ENCODE data around the gene PRKRIP1. TPM values are rescaled to one million over a fixed set of nuclear protein-coding genes. Genes with fewer than 3 reads are reported as not detected.
"Not testable (repeated sequence)": the region's sequence is repeated elsewhere in the genome, so short reads cannot be mapped to it uniquely, and the experiment has no call there.

PRKRIP1 gene
- total RNA-seq, 4 donors from 2014 or later: 16.1 to 36.6 (median 25.4) TPM

DNA sequence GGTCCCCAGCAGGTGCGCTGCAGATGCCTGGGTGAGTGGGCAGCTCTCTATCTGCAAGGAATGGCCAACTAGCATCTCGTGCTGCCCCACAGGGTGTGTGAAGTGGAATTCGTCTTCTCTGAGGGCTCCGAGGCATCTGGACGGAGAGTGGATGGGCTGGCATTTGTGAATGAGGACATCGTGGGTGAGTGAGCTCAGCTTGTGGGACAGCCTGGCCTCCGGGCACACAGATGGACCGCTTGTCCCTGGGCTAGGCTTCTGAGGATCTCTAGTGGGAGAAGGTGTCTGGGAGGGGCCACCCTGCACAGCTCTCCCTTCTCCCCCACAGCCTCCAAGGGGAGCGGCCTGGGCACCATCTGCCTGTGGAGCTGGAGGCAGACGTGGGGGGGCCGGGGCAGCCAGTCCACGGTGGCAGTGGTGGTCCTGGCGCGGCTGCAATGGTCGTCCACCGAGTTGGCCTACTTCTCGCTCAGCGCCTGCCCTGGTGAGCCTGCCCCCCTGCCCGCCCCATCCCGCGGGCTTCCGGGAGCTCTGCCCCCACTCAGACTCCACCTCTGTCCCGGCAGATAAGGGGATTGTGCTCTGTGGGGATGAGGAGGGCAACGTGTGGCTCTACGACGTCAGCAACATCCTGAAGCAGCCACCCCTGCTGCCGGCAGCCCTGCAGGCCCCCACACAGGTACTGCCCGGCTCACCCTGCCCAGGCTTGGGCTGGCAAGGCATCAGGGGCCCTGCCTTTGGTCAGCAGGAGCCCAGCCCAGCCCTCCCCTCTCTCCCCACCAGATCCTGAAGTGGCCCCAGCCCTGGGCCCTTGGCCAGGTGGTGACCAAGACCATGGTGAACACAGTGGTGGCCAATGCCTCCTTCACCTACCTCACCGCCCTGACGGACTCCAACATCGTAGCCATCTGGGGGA is 76.2 kb downstream of the PRKRIP1 start:
- H3K4me3 ChIP-seq: no peak overlapping the region
- no peak for DNase-seq
- no peaks in the 10 kb centered on the region for H3K9me3 ChIP-seq
- TF ChIP-seq POLR2A (IDR thresholded peaks at IDR 0.05): no peak
- TF ChIP-seq, protein P1, sequence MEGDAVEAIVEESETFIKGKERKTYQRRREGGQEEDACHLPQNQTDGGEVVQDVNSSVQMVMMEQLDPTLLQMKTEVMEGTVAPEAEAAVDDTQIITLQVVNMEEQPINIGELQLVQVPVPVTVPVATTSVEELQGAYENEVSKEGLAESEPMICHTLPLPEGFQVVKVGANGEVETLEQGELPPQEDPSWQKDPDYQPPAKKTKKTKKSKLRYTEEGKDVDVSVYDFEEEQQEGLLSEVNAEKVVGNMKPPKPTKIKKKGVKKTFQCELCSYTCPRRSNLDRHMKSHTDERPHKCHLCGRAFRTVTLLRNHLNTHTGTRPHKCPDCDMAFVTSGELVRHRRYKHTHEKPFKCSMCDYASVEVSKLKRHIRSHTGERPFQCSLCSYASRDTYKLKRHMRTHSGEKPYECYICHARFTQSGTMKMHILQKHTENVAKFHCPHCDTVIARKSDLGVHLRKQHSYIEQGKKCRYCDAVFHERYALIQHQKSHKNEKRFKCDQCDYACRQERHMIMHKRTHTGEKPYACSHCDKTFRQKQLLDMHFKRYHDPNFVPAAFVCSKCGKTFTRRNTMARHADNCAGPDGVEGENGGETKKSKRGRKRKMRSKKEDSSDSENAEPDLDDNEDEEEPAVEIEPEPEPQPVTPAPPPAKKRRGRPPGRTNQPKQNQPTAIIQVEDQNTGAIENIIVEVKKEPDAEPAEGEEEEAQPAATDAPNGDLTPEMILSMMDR (IDR thresholded peaks at IDR 0.05): no peak
- H3K27me3 ChIP-seq: no peaks in the 10 kb centered on the region
- no peaks in the 10 kb centered on the region for H3K36me3 ChIP-seq
- no peak overlapping the region for H3K27ac ChIP-seq
- intact Hi-C loops (cut with DNase I; ENCODE audit: low total_unique reads): no loop called here
- no peaks in the 10 kb centered on the region for H3K4me1 ChIP-seq

DNA sequence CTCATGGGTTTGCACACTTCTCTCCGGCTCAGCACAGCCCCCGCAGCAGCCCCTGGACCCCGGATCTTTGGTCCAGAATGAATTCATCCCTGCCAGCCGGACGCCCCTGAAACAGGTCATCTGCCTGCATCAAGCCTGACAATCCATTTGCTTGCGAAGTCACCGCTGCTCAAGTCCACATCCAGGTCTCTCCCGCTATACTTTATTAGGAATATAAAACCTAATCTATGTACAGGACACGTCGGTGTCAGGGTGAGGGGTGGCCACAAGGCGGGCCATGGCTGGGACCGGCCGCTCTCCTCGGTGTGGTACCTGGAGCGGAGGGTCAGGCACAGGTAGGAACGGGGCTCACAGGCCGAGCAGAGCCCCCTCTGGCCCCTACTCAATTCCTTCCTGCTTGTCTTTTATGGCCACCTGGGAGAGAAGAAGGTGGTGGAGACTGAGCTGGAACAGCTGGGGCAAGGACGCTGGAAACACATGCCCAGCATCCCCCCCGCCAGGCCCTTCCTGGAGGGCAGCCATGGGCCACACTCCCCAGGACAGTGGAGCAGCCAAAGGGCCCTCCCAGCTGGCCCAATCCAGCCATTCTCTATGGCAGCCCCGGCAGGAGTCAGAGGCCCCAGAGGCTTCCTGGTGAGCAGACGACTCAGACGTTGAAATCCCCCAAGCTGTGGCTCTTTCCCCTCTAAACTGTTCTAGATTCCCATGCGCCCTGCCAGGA is 77.3 kb downstream of the PRKRIP1 start:
- TF ChIP-seq POLR2A (IDR thresholded peaks at IDR 0.05): no peak
- TF ChIP-seq, protein P1 (IDR thresholded peaks at IDR 0.05): no peak
- no peaks in the 10 kb centered on the region for H3K36me3 ChIP-seq
- no peaks in the 10 kb centered on the region for H3K9me3 ChIP-seq
- no peaks in the 10 kb centered on the region for H3K27me3 ChIP-seq
- H3K4me1 ChIP-seq: no peaks in the 10 kb centered on the region
- intact Hi-C loops (cut with DNase I; ENCODE audit: low total_unique reads): no loop called here
- no peak overlapping the region for H3K27ac ChIP-seq
- DNase-seq: peak in 1 of 2 donors; percentile 15
- no peak overlapping the region for H3K4me3 ChIP-seq

DNA sequence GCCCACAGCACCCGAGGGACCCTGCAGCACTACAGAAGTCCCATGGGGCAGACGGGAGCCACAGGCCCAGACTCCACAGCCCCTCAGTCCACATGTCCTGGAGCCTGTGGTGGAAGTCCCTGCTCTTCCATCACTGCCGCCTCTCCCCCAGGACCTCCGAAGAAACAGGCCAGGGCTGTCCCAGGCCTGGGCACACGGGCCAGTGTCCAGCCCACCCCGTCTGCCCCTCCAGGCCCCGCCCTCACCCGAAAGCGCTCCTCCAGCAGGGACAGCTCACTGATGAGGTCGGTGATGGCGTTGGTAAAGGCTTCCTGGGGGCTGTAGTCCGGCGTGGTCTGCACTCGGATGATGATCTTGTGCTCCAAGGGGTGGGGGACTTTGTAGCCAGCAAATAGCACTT is 78.0 kb downstream of the PRKRIP1 start:
- H3K36me3 ChIP-seq; H3K4me1 ChIP-seq; H3K27me3 ChIP-seq; intact Hi-C loops (cut with DNase I; ENCODE audit: low total_unique reads); H3K4me3 ChIP-seq; H3K27ac ChIP-seq; H3K9me3 ChIP-seq: not testable (repeated sequence)
- peak in 1 of 2 donors; percentile 7 for DNase-seq

DNA sequence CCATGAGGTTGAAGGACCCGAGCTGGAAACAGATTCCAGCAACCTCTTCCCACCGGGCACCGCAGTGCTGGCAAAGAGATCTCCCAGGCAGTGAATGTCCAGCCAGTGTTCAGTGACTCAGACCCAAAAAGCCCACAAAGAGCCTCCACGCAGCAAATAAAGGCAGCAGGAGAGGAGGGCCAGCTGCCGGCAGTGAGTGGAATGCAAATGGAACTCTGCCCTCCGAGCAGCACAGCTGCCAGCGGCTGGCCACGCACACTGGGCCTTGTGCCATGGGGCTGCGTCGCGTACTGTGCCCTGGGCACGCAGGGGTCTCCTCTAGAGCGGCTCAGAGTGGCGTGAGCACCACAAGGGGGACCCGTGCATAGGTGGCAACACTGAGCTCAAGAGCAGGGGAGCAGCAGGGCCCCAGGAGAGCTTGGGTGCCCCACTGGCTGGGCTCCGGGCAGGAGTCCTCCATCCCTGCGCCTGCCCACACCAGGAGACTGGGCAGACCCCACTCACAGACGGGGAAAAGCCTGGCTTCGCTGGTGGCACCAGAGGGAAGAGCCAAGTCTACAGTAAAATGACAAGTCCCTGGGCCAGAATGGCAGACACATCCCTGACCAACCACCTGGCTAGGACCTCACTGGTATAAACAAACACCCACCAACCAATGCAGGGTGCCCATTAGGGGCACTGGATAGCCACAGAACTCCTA is 78.7 kb downstream of the PRKRIP1 start:
- H3K9me3 ChIP-seq; intact Hi-C loops (cut with DNase I; ENCODE audit: low total_unique reads); H3K27me3 ChIP-seq; H3K4me1 ChIP-seq; H3K36me3 ChIP-seq; H3K27ac ChIP-seq; H3K4me3 ChIP-seq: not testable (repeated sequence)
- DNase-seq: peak in 1 of 2 donors; percentile 7

Small RNAs within 50 kb of the gene (microRNA-seq; reads per million reads assigned to microRNA genes)
- not detected for gene MIR4467 (ENCODE audit: borderline microRNAs expressed, borderline replicate concordance)
- gene MIR5090 (ENCODE audit: borderline microRNAs expressed, borderline replicate concordance): 10.3 reads per million, percentile 21 among the genes with 10 or more reads in this experiment
- not detected for gene MIR548O (ENCODE audit: borderline microRNAs expressed, borderline replicate concordance)

Small RNAs within 50 kb of the gene (small RNA-seq; reads per million reads assigned to genes)
- gene AC091390.4 (not detected), gene MIR548O (not detected)

Other genes starting within 250 kb of the PRKRIP1 start
- gene SH2B2, start 109.5 kb upstream of the PRKRIP1 start, total RNA-seq: 10 to 100 TPM in 1 of 4 donors, 1 to 10 TPM in 1, under 1 TPM in 1, not detected in 1; 0.77 to 13.8 (median 9.4) TPM
- not detected for gene SPDYE6, start 39.9 kb upstream of the PRKRIP1 start, total RNA-seq
- gene ORAI2, start 37.2 kb downstream of the PRKRIP1 start, total RNA-seq: 10 to 100 TPM; 15.6 to 48.9 (median 39.0) TPM
- 10 to 100 TPM in 3 of 4 donors, 1 to 10 TPM in 1; 8.7 to 31.3 (median 15.8) TPM for gene ALKBH4, start 68.5 kb downstream of the PRKRIP1 start, total RNA-seq
- 10 to 100 TPM; 16.7 to 25.6 (median 22.4) TPM for gene LRWD1, start 68.6 kb downstream of the PRKRIP1 start, total RNA-seq
- 10 to 100 TPM in 3 of 4 donors, 1 to 10 TPM in 1; 8.2 to 38.8 (median 14.0) TPM for gene POLR2J, start 82.6 kb downstream of the PRKRIP1 start, total RNA-seq
- 10 to 100 TPM; 10.8 to 59.0 (median 21.2) TPM for gene RASA4B, start 121.4 kb downstream of the PRKRIP1 start, total RNA-seq
- gene UPK3BL2, start 147.3 kb downstream of the PRKRIP1 start, total RNA-seq: 10 to 100 TPM in 2 of 4 donors, 1 to 10 TPM in 1, not detected in 1; 1.8 to 64.0 (median 24.1) TPM
- gene SPDYE2, start 154.9 kb downstream of the PRKRIP1 start, total RNA-seq: not detected
- gene POLR2J3, start 176.2 kb downstream of the PRKRIP1 start, total RNA-seq: 10 to 100 TPM in 2 of 4 donors, 1 to 10 TPM in 1, under 1 TPM in 1; 0.77 to 50.7 (median 17.1) TPM
- 100 to 1,000 TPM in 1 of 4 donors, 10 to 100 TPM in 3; 31.4 to 283 (median 51.4) TPM for gene RASA4, start 220.4 kb downstream of the PRKRIP1 start, total RNA-seq
- gene UPK3BL1, start 246.4 kb downstream of the PRKRIP1 start, total RNA-seq: 10 to 100 TPM in 3 of 4 donors, not detected in 1; 16.0 to 31.8 (median 19.6) TPM

Measured in uterus (tissue), 4 donors.